Right lobe of liver (tissue), 4 donors: ENCODE results near the gene MYOZ3.

ENCODE experiments used
- CTCF ChIP-seq, 4 donors: fragments of 200-600 bp in 3 of 4; fragments of 450-650 bp in 1 of 4; IDR thresholded peaks; one replicate each; pipeline versions ENCODE4 v1.5.1 to v1.8.0; 2016 to 2022; ENCODE audit warnings: antibody characterized with exemption in 4 of 4, mild to moderate bottlenecking in 2 of 4
- POLR2A ChIP-seq: fragments of 450-650 bp; IDR thresholded peaks from one replicate; pipeline ENCODE4 v1.6.1; 2017; ENCODE audit warnings: antibody characterized with exemption, mild to moderate bottlenecking
- donor health status: DM: no; HTN: no; CAD: no.
- donor health status: DM: no; HTN: no; CAD: no.
- donor health status: DM: no; HTN: yes; CAD: no.

GRCh38 chr5:150648294-150649107 is 12.6 kb upstream of the MYOZ3 start:
- TF ChIP-seq CTCF (IDR thresholded peaks at IDR 0.05) (no peak), POLR2A (no peak)
